HUES6 (cell line): ENCODE measurements around the gene ACER3.
"Not testable (repeated sequence)": the region's sequence is repeated elsewhere in the genome, so short reads cannot be mapped to it uniquely, and the experiment has no call there.

ENCODE experiments used
- H3K27ac ChIP-seq: 2 replicates; pipeline ENCODE4 v1.7.0; 2013; ENCODE audit warnings: low read depth, mild to moderate bottlenecking, low read length, inconsistent platforms
- H3K27me3 ChIP-seq: 2 replicates; pipeline ENCODE4 v1.6.1; 2013; ENCODE audit warnings: low read length; ENCODE audit not compliant: control insufficient read depth, insufficient read depth
- H3K36me3 ChIP-seq: 2 replicates; pipeline ENCODE4 v1.6.1; 2013; ENCODE audit warnings: low read length; ENCODE audit not compliant: control insufficient read depth, insufficient read depth
- H3K4me1 ChIP-seq: 2 replicates; pipeline ENCODE4 v1.6.1; 2013; ENCODE audit warnings: low read length; ENCODE audit not compliant: control insufficient read depth, insufficient read depth
- H3K4me3 ChIP-seq: 2 replicates; pipeline ENCODE4 v1.5.1; 2013; ENCODE audit warnings: low read depth, low read length
- H3K9ac ChIP-seq: one replicate; pipeline ENCODE4 v1.6.1; 2013; ENCODE audit warnings: mild to moderate bottlenecking, low read length
- H3K9me3 ChIP-seq: 2 replicates; pipeline ENCODE4 v1.6.1; 2013; ENCODE audit warnings: low read depth, low read length; ENCODE audit not compliant: control insufficient read depth, insufficient read depth

Gene ACER3

DNA sequence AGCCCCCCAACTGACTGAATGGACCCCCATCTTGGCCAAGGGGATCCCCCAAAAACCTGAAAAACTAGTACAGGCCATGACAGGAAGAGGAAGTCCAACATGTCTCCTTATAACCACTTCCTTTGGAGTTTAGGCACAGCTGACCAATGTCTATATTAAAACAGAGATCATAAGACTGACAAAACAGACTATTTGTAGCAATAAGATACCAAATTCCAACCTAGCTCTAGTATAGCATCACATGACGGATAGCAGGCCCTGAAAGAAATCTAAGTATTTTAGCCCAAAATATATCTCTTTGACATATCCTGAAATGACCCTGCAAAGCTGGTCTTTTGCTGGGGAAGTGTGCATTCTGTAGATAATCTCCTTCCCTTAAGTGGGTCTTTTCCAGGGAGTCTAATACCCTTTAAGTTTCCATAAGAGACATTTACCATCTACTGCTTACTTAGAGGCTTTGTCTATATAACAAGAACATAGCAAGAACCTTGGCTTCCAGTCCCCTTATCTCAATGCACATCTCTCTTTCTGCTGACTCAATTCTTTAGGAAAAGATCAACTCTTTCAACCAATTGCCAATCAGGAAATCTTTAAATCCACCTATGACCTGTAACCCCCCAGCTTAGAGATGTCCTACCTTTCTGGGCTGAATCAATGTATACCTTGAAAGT, 34.9 kb upstream of the ACER3 start:
- H3K4me1 ChIP-seq = peaks cover 15% of the 10 kb centered on the region
- no peak overlapping the region for H3K4me3 ChIP-seq
- H3K9me3 ChIP-seq = peaks cover 4% of the 10 kb centered on the region; the same call in 1 of the 2 replicates
- H3K27ac ChIP-seq = no peak overlapping the region
- no peaks in the 10 kb centered on the region for H3K36me3 ChIP-seq
- no peaks in the 10 kb centered on the region for H3K27me3 ChIP-seq
- H3K9ac ChIP-seq = no peak overlapping the region

DNA sequence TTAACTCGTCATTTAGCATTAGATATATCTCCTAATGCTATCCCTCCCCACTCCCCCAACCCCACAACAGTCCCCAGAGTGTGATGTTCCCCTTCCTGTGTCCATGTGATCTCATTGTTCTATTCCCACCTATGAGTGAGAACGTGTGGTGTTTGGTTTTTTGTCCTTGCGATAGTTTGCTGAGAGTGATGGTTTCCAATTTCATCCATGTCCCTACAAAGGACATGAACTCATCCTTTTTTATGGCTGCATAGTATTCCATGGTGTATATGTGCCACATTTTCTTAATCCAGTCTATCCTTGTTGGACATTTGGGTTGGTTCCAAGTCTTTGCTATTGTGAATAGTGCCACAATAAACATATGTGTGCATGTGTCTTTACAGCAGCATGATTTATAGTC, 34.2 kb upstream of the ACER3 start:
- not testable (repeated sequence) for H3K27ac ChIP-seq, H3K9ac ChIP-seq, H3K27me3 ChIP-seq, H3K36me3 ChIP-seq, H3K4me3 ChIP-seq, H3K9me3 ChIP-seq
- H3K4me1 ChIP-seq = peaks cover 15% of the 10 kb centered on the region

DNA sequence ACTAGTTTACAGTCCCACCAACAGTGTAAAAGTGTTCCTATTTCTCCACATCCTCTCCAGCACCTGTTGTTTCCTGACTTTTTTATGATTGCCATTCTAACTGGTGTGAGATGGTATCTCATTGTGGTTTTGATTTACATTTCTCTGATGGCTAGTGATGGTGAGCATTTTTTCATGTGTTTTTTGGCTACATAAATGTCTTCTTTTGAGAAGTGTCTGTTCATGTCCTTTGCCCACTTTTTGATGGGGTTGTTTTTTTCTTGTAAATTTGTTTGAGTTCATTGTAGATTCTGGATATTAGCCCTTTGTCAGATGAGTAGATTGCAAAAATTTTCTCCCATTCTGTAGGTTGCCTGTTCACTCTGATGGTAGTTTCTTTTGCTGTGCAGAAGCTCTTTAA, 33.7 kb upstream of the ACER3 start:
- H3K4me1 ChIP-seq = peaks cover 15% of the 10 kb centered on the region
- H3K9ac ChIP-seq, H3K36me3 ChIP-seq, H3K27ac ChIP-seq, H3K9me3 ChIP-seq, H3K4me3 ChIP-seq, H3K27me3 ChIP-seq: not testable (repeated sequence)

DNA sequence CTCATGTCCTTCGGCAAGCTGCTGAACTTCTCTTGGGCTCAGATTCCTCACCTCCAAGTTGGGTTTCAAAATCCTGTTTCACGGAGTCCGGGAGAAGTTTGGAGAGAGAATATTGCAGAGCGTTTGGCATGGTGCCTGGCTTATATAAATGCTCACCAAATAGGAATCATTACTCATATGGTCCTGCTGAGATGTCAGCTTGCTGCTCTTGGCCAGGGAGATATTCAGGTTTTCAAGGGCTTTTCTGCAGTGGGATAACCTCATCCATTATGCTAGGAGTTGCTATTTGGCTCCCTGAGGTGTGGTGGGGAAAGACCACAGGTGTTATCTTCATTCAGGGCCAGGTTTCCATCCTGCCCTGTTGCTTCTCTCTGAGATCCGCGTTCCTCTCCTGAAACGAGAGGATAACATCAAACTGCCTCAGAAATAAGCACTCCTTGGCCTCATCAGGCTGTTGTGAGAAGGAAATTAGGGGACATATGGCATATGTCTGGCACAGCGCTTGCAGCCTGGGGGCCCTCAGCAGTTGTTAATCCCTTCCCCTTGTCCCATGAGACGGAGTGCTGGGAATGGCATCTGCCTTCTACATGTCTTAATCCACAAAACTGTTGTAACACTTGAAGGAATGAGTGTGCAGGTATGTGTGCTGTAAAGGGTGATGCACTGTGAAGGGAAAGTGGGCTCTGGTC, 29.9 kb upstream of the ACER3 start:
- Histone ChIP-seq H3K4me1 (no peaks in the 10 kb centered on the region), H3K4me3 (no peak overlapping the region), H3K36me3 (no peaks in the 10 kb centered on the region), H3K9ac (no peak overlapping the region), H3K27ac (no peak overlapping the region), H3K27me3 (no peaks in the 10 kb centered on the region), H3K9me3 (no peaks in the 10 kb centered on the region)

DNA sequence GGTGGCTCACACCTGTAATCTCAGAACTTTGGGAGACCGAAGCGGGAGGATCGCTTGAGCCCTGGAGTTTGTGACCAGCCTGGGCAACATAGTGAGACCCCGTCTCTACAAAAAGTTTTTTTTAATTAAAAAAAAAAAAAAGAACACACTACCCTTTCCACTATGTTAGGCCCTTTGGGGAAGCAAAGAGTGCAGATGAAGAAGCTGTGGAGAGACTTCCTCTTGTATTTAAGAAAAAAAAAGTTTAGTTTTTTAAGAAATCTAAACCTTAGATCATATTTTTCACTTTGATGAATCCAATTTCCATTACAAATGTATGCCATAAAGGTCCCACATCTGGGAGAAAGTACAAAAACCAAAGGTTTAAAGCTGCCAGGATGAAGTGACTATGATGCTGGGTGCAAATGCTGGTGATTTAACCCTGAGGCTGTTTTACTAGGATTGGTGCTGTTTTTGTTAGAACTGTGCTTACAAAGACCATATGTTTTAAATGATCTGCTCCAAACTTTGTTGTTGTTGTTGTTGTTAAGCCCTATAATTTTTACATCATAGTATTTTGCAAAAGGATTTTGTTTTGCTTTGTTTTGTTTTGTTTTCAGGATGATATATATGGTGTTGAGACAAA, 28.9 kb upstream of the ACER3 start:
- no peak overlapping the region for H3K4me3 ChIP-seq
- no peaks in the 10 kb centered on the region for H3K4me1 ChIP-seq
- no peak overlapping the region for H3K9ac ChIP-seq
- H3K27me3 ChIP-seq = no peaks in the 10 kb centered on the region
- no peaks in the 10 kb centered on the region for H3K36me3 ChIP-seq
- no peak overlapping the region for H3K27ac ChIP-seq
- H3K9me3 ChIP-seq = no peaks in the 10 kb centered on the region

DNA sequence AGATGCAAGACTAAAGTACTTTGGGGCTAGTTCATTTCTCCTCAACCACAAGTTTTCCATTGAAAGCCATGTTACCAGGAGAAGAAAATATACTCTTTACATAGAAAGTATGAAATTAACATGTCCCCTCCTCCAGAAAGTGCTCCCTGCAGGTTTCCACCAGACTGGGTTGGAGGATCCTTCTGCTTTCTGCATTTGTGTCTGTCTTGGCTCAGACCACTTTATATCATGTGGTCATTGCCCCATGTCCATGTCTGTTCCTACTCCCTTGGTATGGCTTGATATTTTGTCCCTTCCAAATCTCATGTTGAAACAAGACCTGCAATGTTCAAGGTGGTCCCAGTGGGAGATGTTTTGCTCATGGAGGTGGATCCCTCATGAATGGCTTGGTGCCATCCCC, 28.4 kb upstream of the ACER3 start:
- H3K9ac ChIP-seq = no peak overlapping the region
- H3K9me3 ChIP-seq = no peaks in the 10 kb centered on the region
- no peak overlapping the region for H3K4me3 ChIP-seq
- H3K4me1 ChIP-seq = no peaks in the 10 kb centered on the region
- no peaks in the 10 kb centered on the region for H3K27me3 ChIP-seq
- no peak overlapping the region for H3K27ac ChIP-seq
- H3K36me3 ChIP-seq = no peaks in the 10 kb centered on the region

DNA sequence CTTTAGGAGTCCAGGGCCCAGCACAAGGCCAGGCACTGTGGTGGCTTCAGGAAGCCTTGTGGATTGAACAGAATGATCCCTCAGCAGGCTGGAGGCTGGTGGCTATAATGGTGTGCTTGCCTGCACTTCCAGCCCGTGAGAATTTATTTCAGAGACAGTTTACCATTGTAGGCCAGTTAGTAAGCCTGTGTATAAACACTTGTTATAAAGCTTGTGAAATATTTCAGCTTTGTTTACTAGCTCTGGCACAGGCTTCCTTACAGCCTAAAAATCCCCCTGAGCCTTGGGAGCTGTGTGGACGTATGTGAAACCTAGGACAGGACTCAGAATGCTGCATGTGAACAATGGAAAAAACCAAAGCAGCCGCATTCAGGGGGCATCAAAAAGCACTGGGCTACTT, 26.6 kb upstream of the ACER3 start:
- Histone ChIP-seq H3K4me3 (no peak overlapping the region), H3K4me1 (peaks cover 7% of the 10 kb centered on the region; the same call in 1 of the 2 replicates), H3K9ac (no peak overlapping the region), H3K27ac (no peak overlapping the region), H3K27me3 (no peaks in the 10 kb centered on the region), H3K36me3 (no peaks in the 10 kb centered on the region), H3K9me3 (no peaks in the 10 kb centered on the region)

DNA sequence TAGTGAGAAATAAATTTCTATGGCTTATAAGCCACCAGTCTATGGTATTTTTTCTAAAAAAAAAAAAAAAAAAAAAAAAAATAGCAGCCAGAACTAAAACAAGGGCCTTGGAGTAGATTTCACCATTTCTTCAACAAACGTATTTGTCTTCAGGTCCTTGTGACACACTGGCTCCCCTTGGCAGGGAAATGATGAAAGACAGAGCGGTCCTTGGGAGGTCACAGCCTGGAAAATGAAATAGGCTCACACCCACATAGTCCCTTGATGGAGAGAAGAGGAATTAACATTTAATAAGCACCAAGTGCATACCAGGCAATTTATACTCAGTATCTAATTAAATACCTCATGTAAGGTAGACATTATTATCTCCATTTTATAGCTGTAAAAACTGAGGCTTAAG, 25.7 kb upstream of the ACER3 start:
- no peaks in the 10 kb centered on the region for H3K36me3 ChIP-seq
- H3K4me1 ChIP-seq = peaks cover 10% of the 10 kb centered on the region; the same call in 1 of the 2 replicates
- no peak overlapping the region for H3K27ac ChIP-seq
- H3K27me3 ChIP-seq = no peaks in the 10 kb centered on the region
- no peak overlapping the region for H3K9ac ChIP-seq
- no peaks in the 10 kb centered on the region for H3K9me3 ChIP-seq
- no peak overlapping the region for H3K4me3 ChIP-seq

DNA sequence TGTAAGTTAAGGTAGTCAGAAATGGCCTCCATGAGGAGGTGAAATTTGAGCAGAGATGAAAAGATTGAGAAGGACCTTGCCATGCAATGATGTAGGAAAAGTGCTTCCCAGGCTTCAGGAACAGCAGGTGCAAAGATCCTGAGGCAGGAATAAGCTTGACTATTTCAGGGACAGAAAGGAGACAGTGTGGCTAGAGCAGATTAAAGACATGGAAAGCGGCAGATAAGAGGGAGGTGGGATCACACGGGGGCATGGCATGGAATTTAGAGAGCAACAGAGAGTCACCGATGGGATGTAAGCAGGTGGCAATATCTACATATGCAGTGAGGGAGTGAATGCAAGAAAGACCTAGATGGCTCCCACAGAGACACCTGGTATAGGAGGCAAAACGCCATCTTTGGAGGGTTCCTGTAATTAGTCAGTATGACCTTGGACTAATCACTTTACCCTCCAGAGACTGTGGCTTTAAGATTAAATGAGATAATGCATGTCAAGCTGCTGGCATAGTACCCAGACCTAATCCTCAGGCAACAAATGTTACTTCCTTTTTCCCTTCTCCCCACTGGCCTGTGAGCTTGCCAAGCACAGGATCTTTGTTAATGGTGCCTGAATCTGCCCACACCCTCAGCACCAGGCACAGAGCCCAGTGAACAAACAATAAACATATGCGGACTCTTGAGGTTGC, 24.6 kb upstream of the ACER3 start:
- Histone ChIP-seq H3K36me3 (no peaks in the 10 kb centered on the region), H3K9me3 (no peaks in the 10 kb centered on the region), H3K4me1 (peaks cover 10% of the 10 kb centered on the region; the same call in 1 of the 2 replicates), H3K9ac (no peak overlapping the region), H3K27ac (no peak overlapping the region), H3K4me3 (no peak overlapping the region), H3K27me3 (no peaks in the 10 kb centered on the region)

DNA sequence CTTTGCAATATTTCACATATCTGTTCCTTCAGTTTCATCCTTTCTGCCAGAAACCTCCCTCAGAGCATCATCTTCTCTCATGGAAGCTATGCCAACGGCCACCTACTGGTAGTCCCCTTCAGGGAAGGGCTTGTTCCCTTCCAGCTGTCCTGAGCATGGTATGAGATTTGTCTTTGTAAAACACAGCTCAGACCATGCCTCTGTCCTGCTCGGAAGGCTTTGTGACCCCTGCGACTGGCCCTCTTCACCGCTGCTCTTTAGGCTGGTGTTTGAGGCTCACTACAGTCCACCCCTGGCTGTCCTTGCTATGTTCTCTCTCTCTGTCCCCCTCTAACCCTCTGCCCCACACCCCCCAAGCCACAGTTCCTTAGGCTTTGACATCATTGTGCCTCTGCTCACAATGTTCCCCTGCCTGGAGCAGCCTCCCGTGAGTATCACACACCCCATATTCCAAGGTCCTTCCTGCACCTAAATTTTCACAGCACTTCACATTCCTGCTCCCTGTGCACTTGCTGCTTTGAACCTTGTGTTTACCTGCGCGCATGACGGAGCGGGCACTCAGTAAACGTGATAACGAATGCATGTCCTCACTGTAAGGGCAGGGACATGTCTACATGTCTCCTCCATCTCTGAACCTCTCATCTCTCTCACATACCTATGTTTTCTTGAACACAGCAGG, 24.0 kb upstream of the ACER3 start:
- no peak overlapping the region for H3K4me3 ChIP-seq
- H3K36me3 ChIP-seq = no peaks in the 10 kb centered on the region
- no peak overlapping the region for H3K27ac ChIP-seq
- H3K9me3 ChIP-seq = no peaks in the 10 kb centered on the region
- no peaks in the 10 kb centered on the region for H3K27me3 ChIP-seq
- H3K9ac ChIP-seq = no peak overlapping the region
- peaks cover 10% of the 10 kb centered on the region; the same call in 1 of the 2 replicates for H3K4me1 ChIP-seq
